GM18951 (cell line): ENCODE results near the gene CT55.

Experiments
- POLR2A ChIP-seq: IDR thresholded peaks from 4 replicates; pipeline ENCODE4 v1.6.1; 2011; ENCODE audit warnings: mild to moderate bottlenecking; ENCODE audit not compliant: insufficient read length, insufficient read depth; ENCODE audit errors: extremely low read depth
- in situ Hi-C: fragments of 300-500 bp; cut with MboI; formaldehyde crosslinking; loops from one replicate; pipeline ENCODE4 v1.12.0; 2022; ENCODE audit warnings: low sequenced_read_pairs, mixed read lengths, inconsistent platforms; ENCODE audit not compliant: unreplicated experiment

Gene CT55

GRCh38 chrX:135114392-135114791, 56.8 kb downstream of the CT55 start:
- in situ Hi-C loops = no loop called here
- no peak for TF ChIP-seq POLR2A

GRCh38 chrX:135112743-135113142, 58.5 kb downstream of the CT55 start:
- in situ Hi-C loops = no loop called here
- no peak for TF ChIP-seq POLR2A

GRCh38 chrX:135112096-135112729, 59.0 kb downstream of the CT55 start:
- in situ Hi-C loops = no loop called here
- TF ChIP-seq POLR2A = no peak

GRCh38 chrX:135109554-135109953, 61.6 kb downstream of the CT55 start:
- in situ Hi-C loops = no loop called here
- TF ChIP-seq POLR2A = no peak
